ENCODE data around the gene LRRC45.
A peak's percentile ranks its signal among the peaks of the same experiment; 100 is the strongest.

LRRC45 gene

DNA sequence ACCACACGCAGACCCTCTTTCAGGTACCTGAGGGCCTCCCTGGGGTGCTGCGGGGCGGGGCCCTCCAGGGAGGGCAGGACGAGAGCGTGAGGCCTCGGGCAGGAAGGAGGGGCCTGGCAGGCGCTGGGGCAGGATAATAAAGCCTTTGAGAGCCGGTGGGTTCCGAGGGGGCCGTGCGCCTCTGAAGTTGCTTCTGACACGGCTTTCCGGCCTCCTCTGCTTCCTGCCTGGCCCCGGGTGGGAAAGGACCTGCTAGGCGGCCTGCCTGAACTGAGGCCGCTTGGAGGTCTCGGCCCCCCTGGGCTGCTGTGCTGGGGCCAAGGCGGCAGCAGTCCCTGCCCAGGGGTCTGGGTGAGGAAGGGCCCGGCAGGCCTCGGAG lies 10.9 kb upstream of the LRRC45 start:
- Histone ChIP-seq H3K36me3 (replicated peaks in 1 of 2; ENCODE audit: control insufficient read depth in 2 of 2, insufficient read depth in 2 of 2, low read length in 2 of 2) (peaks cover 1 to 5% of the 10 kb centered on the region in 2 donors), H4K8ac (ENCODE audit: low read depth, low read length) (no peak overlapping the region), H3K23ac (ENCODE audit: low read depth, low read length, poor library complexity) (peak overlapping the region; percentile 80), H3K4me1 (ENCODE audit: control insufficient read depth in 2 of 2, insufficient read depth in 1 of 2, low read depth in 1 of 2, low read length in 2 of 2) (peaks cover 0 to 15% of the 10 kb centered on the region in 2 donors), H2BK120ac (ENCODE audit: low read depth, low read length) (no peak overlapping the region), H2AFZ (ENCODE audit: low read length) (no peak overlapping the region), H3K4me2 (ENCODE audit: insufficient read depth, low read length, poor library complexity, severe bottlenecking) (no peak overlapping the region), H3K4me3 (ENCODE audit: low read length in 2 of 2) (no peak overlapping the region), H3K14ac (ENCODE audit: low read length) (peak overlapping the region; percentile 38), H3K9me3 (replicated peaks in 1 of 2; ENCODE audit: control insufficient read depth in 2 of 2, insufficient read depth in 1 of 2, low read depth in 1 of 2, low read length in 2 of 2) (no peaks in the 10 kb centered on the region), H3K79me1 (ENCODE audit: low read depth, low read length) (no peaks in the 10 kb centered on the region), H2BK12ac (ENCODE audit: low read length) (no peak overlapping the region), H3K27me3 (ENCODE audit: control insufficient read depth in 3 of 3, insufficient read depth in 3 of 3, low read depth in 1 of 3, low read length in 3 of 3) (no peaks in the 10 kb centered on the region), H2AK5ac (ENCODE audit: low read depth, low read length) (no peak overlapping the region), H3K27ac (replicated peaks; ENCODE audit: low read length) (no peak overlapping the region), H3K4ac (ENCODE audit: low read length) (no peak overlapping the region), H2BK15ac (ENCODE audit: low read length) (no peak overlapping the region), H3K18ac (ENCODE audit: low read length) (no peak overlapping the region), H3K9ac (ENCODE audit: low read depth, low read length, poor library complexity) (peak overlapping the region; percentile 63), H2BK5ac (ENCODE audit: low read length) (no peak overlapping the region), H4K91ac (ENCODE audit: low read depth, low read length, poor library complexity) (no peak overlapping the region)
- no CpG with 5 or more reads among the region's 20 CpGs for WGBS, 2 donors (ENCODE audit: extremely low coverage in 2 of 2, insufficient read length in 2 of 2, insufficient replicate concordance in 1 of 2)
- no peak for DNase-seq (ENCODE audit: low spot score)

DNA sequence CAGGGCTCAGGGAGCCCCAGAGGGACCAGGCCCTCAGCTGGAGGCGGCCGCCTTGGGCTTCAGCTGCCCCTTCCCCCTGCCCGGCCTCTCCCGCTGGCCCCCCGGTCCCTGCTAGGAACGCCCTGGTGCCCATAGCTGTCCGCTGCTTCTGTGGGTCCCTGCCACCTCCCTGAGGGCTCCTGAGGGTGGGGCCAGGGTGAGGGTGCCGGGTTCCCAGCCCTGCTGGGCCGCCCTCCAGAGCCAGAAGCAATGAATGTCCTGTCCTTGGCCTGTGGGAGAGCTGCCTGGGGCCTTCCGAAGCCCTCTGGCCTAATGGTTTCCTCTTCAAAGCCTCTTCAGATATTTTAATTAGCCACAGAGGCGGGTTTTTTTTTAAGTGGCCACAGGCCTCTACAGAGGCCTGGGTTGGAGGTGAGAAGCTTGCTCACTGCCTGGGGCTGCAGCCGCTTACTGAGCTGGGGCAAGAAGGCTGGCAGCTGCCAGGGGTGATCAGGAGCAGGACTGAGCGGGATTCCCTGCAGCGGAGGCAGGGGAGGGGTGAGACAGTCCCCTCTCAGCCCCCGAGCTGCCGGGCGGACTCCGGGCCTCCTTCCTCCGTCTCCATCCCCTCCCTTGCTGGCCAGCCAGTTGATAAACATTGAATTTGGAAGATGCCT lies 10.3 kb upstream of the LRRC45 start:
- Histone ChIP-seq H4K91ac (ENCODE audit: low read depth, low read length, poor library complexity) (no peak overlapping the region), H3K27me3 (ENCODE audit: control insufficient read depth in 3 of 3, insufficient read depth in 3 of 3, low read depth in 1 of 3, low read length in 3 of 3) (no peaks in the 10 kb centered on the region), H4K8ac (ENCODE audit: low read depth, low read length) (no peak overlapping the region), H3K9ac (ENCODE audit: low read depth, low read length, poor library complexity) (peak overlapping the region; percentile 63), H2BK5ac (ENCODE audit: low read length) (no peak overlapping the region), H3K27ac (replicated peaks; ENCODE audit: low read length) (peak overlapping the region; percentile 22), H3K14ac (ENCODE audit: low read length) (peak overlapping the region; percentile 94), H2BK120ac (ENCODE audit: low read depth, low read length) (no peak overlapping the region), H3K4me1 (ENCODE audit: control insufficient read depth in 2 of 2, insufficient read depth in 1 of 2, low read depth in 1 of 2, low read length in 2 of 2) (peaks cover 0 to 15% of the 10 kb centered on the region in 2 donors), H3K4ac (ENCODE audit: low read length) (no peak overlapping the region), H3K36me3 (replicated peaks in 1 of 2; ENCODE audit: control insufficient read depth in 2 of 2, insufficient read depth in 2 of 2, low read length in 2 of 2) (peaks cover 1 to 9% of the 10 kb centered on the region in 2 donors), H2BK15ac (ENCODE audit: low read length) (no peak overlapping the region), H3K79me1 (ENCODE audit: low read depth, low read length) (no peaks in the 10 kb centered on the region), H2AK5ac (ENCODE audit: low read depth, low read length) (peak overlapping the region; percentile 56), H2BK12ac (ENCODE audit: low read length) (no peak overlapping the region), H3K4me2 (ENCODE audit: insufficient read depth, low read length, poor library complexity, severe bottlenecking) (no peak overlapping the region), H3K23ac (ENCODE audit: low read depth, low read length, poor library complexity) (peak overlapping the region; percentile 20), H2AFZ (ENCODE audit: low read length) (no peak overlapping the region), H3K4me3 (ENCODE audit: low read length in 2 of 2) (no peak overlapping the region), H3K9me3 (replicated peaks in 1 of 2; ENCODE audit: control insufficient read depth in 2 of 2, insufficient read depth in 1 of 2, low read depth in 1 of 2, low read length in 2 of 2) (no peaks in the 10 kb centered on the region), H3K18ac (ENCODE audit: low read length) (no peak overlapping the region)
- WGBS, 2 donors (ENCODE audit: extremely low coverage in 2 of 2, insufficient read length in 2 of 2, insufficient replicate concordance in 1 of 2) = no CpG with 5 or more reads among the region's 19 CpGs
- DNase-seq (ENCODE audit: low spot score) = no peak

DNA sequence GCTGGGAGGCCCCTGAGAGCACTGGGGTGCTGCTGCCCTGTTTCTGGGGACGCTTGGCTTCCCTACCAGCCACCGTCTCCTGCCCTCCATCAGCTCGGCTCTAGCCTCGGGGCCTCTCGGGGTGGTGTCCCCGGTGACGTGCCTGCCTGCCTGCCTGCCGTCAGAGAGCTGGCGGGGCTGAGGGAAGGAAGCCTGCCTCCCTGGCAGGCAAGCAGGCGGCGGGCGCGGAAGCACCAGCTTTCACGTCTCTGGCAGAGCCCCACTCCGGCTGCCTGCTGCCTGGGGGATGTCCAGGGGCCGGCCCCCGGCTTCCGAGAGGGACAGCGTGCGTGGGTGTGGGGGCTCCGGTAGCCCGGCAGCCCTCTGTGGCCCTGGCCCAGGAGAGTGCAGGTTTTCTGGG lies 9.8 kb upstream of the LRRC45 start:
- H3K27ac ChIP-seq (replicated peaks; ENCODE audit: low read length) = no peak overlapping the region
- H3K4me3 ChIP-seq (ENCODE audit: low read length in 2 of 2) = no peak overlapping the region
- H3K9ac ChIP-seq (ENCODE audit: low read depth, low read length, poor library complexity) = peak overlapping the region; percentile 70
- no peaks in the 10 kb centered on the region for H3K79me1 ChIP-seq (ENCODE audit: low read depth, low read length)
- H4K8ac ChIP-seq (ENCODE audit: low read depth, low read length) = no peak overlapping the region
- no peaks in the 10 kb centered on the region for H3K27me3 ChIP-seq (ENCODE audit: control insufficient read depth in 3 of 3, insufficient read depth in 3 of 3, low read depth in 1 of 3, low read length in 3 of 3)
- H2AFZ ChIP-seq (ENCODE audit: low read length) = no peak overlapping the region
- H2BK12ac ChIP-seq (ENCODE audit: low read length) = peak overlapping the region; percentile 73
- no peak overlapping the region for H2BK5ac ChIP-seq (ENCODE audit: low read length)
- peak overlapping the region; percentile 20 for H3K23ac ChIP-seq (ENCODE audit: low read depth, low read length, poor library complexity)
- no peak overlapping the region for H2AK5ac ChIP-seq (ENCODE audit: low read depth, low read length)
- peaks cover 1 to 15% of the 10 kb centered on the region in 2 donors for H3K36me3 ChIP-seq (replicated peaks in 1 of 2; ENCODE audit: control insufficient read depth in 2 of 2, insufficient read depth in 2 of 2, low read length in 2 of 2)
- no peak for DNase-seq (ENCODE audit: low spot score)
- H3K9me3 ChIP-seq (replicated peaks in 1 of 2; ENCODE audit: control insufficient read depth in 2 of 2, insufficient read depth in 1 of 2, low read depth in 1 of 2, low read length in 2 of 2) = no peaks in the 10 kb centered on the region
- no peak overlapping the region for H4K91ac ChIP-seq (ENCODE audit: low read depth, low read length, poor library complexity)
- H3K14ac ChIP-seq (ENCODE audit: low read length) = no peak overlapping the region
- no peak overlapping the region for H2BK15ac ChIP-seq (ENCODE audit: low read length)
- H2BK120ac ChIP-seq (ENCODE audit: low read depth, low read length) = no peak overlapping the region
- H3K4me1 ChIP-seq (ENCODE audit: control insufficient read depth in 2 of 2, insufficient read depth in 1 of 2, low read depth in 1 of 2, low read length in 2 of 2) = peaks cover 0 to 15% of the 10 kb centered on the region in 2 donors
- H3K18ac ChIP-seq (ENCODE audit: low read length) = peak overlapping the region; percentile 76
- H3K4me2 ChIP-seq (ENCODE audit: insufficient read depth, low read length, poor library complexity, severe bottlenecking) = no peak overlapping the region
- no peak overlapping the region for H3K4ac ChIP-seq (ENCODE audit: low read length)
- no CpG with 5 or more reads among the region's 22 CpGs for WGBS, 2 donors (ENCODE audit: extremely low coverage in 2 of 2, insufficient read length in 2 of 2, insufficient replicate concordance in 1 of 2)

DNA sequence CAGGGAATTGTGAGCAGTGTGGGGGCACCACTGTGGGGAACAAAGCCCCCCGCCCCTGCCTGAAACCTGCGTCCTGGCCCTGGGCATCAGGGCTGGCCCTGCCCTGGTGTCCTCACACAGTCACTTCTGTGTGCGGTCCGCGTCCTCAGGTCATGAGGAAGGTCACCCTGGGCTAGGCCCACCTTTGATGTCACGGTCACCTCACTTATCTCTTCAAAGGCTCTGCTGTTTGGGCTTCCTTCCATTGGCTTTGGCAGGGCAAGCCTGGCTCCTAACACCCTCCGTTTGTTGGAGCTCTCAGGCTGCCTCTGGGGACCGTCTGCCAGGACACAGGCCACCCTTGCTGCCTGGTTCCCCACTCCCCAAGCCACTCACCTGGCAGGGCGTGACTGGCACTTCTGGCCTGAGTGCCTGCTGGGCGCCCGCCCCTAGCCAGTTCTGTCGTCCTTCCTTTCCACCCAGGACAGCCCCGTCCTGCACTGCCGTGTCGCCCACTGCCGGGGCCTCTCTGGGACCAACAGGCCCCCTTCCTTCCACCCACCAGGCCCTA lies 9.3 kb upstream of the LRRC45 start:
- Histone ChIP-seq H4K91ac (ENCODE audit: low read depth, low read length, poor library complexity) (no peak overlapping the region), H3K9ac (ENCODE audit: low read depth, low read length, poor library complexity) (peak overlapping the region; percentile 44), H4K8ac (ENCODE audit: low read depth, low read length) (peak overlapping the region; percentile 17), H3K4me2 (ENCODE audit: insufficient read depth, low read length, poor library complexity, severe bottlenecking) (no peak overlapping the region), H3K27me3 (ENCODE audit: control insufficient read depth in 3 of 3, insufficient read depth in 3 of 3, low read depth in 1 of 3, low read length in 3 of 3) (no peaks in the 10 kb centered on the region), H3K18ac (ENCODE audit: low read length) (no peak overlapping the region), H2BK5ac (ENCODE audit: low read length) (no peak overlapping the region), H3K4me3 (ENCODE audit: low read length in 2 of 2) (no peak overlapping the region), H3K4ac (ENCODE audit: low read length) (no peak overlapping the region), H3K4me1 (ENCODE audit: control insufficient read depth in 2 of 2, insufficient read depth in 1 of 2, low read depth in 1 of 2, low read length in 2 of 2) (peaks cover 0 to 15% of the 10 kb centered on the region in 2 donors), H2BK15ac (ENCODE audit: low read length) (no peak overlapping the region), H3K23ac (ENCODE audit: low read depth, low read length, poor library complexity) (peak overlapping the region; percentile 85), H3K14ac (ENCODE audit: low read length) (no peak overlapping the region), H2BK120ac (ENCODE audit: low read depth, low read length) (no peak overlapping the region), H2BK12ac (ENCODE audit: low read length) (no peak overlapping the region), H2AFZ (ENCODE audit: low read length) (no peak overlapping the region), H3K9me3 (replicated peaks in 1 of 2; ENCODE audit: control insufficient read depth in 2 of 2, insufficient read depth in 1 of 2, low read depth in 1 of 2, low read length in 2 of 2) (no peaks in the 10 kb centered on the region), H3K79me1 (ENCODE audit: low read depth, low read length) (no peaks in the 10 kb centered on the region), H3K27ac (replicated peaks; ENCODE audit: low read length) (no peak overlapping the region), H2AK5ac (ENCODE audit: low read depth, low read length) (no peak overlapping the region), H3K36me3 (replicated peaks in 1 of 2; ENCODE audit: control insufficient read depth in 2 of 2, insufficient read depth in 2 of 2, low read length in 2 of 2) (peaks cover 4 to 20% of the 10 kb centered on the region in 2 donors)
- no peak for DNase-seq (ENCODE audit: low spot score)
- no CpG with 5 or more reads among the region's 16 CpGs for WGBS, 2 donors (ENCODE audit: extremely low coverage in 2 of 2, insufficient read length in 2 of 2, insufficient replicate concordance in 1 of 2)
